K562 (cell line): ENCODE measurements around the gene DNAAF8. TPM values are rescaled to one million over a fixed set of nuclear protein-coding genes. Genes with fewer than 3 reads are reported as not detected.

ENCODE experiments used
- ARNT ChIP-seq, 2 experiments: fragments of 450-650 bp; IDR thresholded peaks; 2 replicates each; pipeline ENCODE4 v1.6.1; 2016; ENCODE audit warnings: mild to moderate bottlenecking in 1 of 2
- L3MBTL2 ChIP-seq: fragments of 450-650 bp; IDR thresholded peaks from 2 replicates; pipeline ENCODE4 v1.6.1; 2016; ENCODE audit warnings: mild to moderate bottlenecking, moderate library complexity
- STAT6 ChIP-seq: sonication (generic); formaldehyde crosslinking; IDR thresholded peaks from 2 replicates; pipeline ENCODE4 v1.8.1; 2023; ENCODE audit warnings: mild to moderate bottlenecking, missing genetic modification reagents
- TFAP4 ChIP-seq: sonication (generic); formaldehyde crosslinking; IDR thresholded peaks from 2 replicates; pipeline ENCODE4 v1.8.0; 2022; ENCODE audit warnings: missing genetic modification reagents, mild to moderate bottlenecking, moderate library complexity, borderline replicate concordance
- ZNF655 ChIP-seq: fragments of 250-450 bp; sonication (Bioruptor Pico); IDR thresholded peaks from 2 replicates; pipeline ENCODE4 v1.5.0; 2021
- polyA plus RNA-seq, 8 experiments: library from polyadenylated mRNA; depleted of rRNA in 4 of 8; stranded (reverse) in 5 of 8; unstranded in 3 of 8; fragments of >200 nt; fragmentation: Nextera tagmentation in 2 of 8; fragmentation: Illumina TruSeq in 1 of 8; extraction: Ambion mirVana in 2 of 8; extraction: Trizol in 1 of 8; gene quantifications; 2 replicates each; pipeline versions ENCODE4 v1.2.1 to v1.2.3, GENCODE V29; 2011 to 2014; ENCODE audit warnings: inconsistent platforms in 1 of 8, missing spikeins in 1 of 8
- total RNA-seq, 7 experiments: library from RNA; depleted of rRNA in 6 of 7; stranded (reverse); fragments of >200 nt in 6 of 7; fragmentation: Illumina TruSeq in 2 of 7; extraction: Trizol in 2 of 7; gene quantifications; 2 replicates each; pipeline versions ENCODE4 v1.2.1 to v1.2.3, GENCODE V29; 2011 to 2021; ENCODE audit warnings: low replicate concordance in 1 of 7
- TF ChIP-seq, protein P1 (sequence below): sonication (generic); IDR thresholded peaks from 2 replicates; pipeline ENCODE4 v1.6.1; 2016
- TF ChIP-seq, protein P2 (sequence below): fragments of 250-450 bp; sonication (Bioruptor Pico); IDR thresholded peaks from 2 replicates; pipeline ENCODE4 v1.5.0; 2021; ENCODE audit warnings: mild to moderate bottlenecking, moderate library complexity

Gene DNAAF8
- total and polyA plus RNA-seq, 9 of the 15 experiments (the other 6 are each of a cell fraction or from before 2014, with no cell fraction given) = 0.04 to 0.12 (median 0.10) TPM; not detected in 6

DNA sequence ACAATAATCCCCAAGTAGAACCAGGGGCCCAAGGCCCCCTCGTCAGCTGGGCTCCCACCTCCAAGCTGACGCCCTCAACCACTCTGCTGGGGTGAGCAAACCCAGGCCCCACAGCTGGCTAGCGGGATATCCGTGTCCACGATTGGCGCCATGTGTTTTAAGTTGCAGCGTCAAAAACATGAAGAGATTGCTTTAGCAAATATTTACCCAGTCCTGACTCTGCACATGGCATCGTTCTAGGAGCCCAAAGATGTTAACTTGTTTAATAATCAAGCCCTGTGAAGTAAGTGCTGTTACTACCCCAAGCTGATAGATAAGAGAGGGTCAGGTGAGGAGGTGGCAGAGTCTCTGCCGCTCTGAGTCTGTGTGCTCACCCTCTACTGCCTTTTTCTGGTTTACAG lies 54.2 kb downstream of the DNAAF8 start (continued):
- TF ChIP-seq ZNF655 (CRISPR knock-in tag) = no peak
- TF ChIP-seq ARNT (IDR thresholded peaks at IDR 0.05) = no peak
- TF ChIP-seq L3MBTL2 = peak; percentile 53; the same call in 1 of the 2 replicates
- TF ChIP-seq TFAP4 (CRISPR knock-in tag) = peak; percentile 24; the same call in 1 of the 2 replicates
- TF ChIP-seq, protein P1, sequence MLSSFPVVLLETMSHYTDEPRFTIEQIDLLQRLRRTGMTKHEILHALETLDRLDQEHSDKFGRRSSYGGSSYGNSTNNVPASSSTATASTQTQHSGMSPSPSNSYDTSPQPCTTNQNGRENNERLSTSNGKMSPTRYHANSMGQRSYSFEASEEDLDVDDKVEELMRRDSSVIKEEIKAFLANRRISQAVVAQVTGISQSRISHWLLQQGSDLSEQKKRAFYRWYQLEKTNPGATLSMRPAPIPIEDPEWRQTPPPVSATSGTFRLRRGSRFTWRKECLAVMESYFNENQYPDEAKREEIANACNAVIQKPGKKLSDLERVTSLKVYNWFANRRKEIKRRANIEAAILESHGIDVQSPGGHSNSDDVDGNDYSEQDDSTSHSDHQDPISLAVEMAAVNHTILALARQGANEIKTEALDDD = 0 out of 2 replicates have a peak, but pooled peaks have one; percentile 7
- TF ChIP-seq, protein P2, sequence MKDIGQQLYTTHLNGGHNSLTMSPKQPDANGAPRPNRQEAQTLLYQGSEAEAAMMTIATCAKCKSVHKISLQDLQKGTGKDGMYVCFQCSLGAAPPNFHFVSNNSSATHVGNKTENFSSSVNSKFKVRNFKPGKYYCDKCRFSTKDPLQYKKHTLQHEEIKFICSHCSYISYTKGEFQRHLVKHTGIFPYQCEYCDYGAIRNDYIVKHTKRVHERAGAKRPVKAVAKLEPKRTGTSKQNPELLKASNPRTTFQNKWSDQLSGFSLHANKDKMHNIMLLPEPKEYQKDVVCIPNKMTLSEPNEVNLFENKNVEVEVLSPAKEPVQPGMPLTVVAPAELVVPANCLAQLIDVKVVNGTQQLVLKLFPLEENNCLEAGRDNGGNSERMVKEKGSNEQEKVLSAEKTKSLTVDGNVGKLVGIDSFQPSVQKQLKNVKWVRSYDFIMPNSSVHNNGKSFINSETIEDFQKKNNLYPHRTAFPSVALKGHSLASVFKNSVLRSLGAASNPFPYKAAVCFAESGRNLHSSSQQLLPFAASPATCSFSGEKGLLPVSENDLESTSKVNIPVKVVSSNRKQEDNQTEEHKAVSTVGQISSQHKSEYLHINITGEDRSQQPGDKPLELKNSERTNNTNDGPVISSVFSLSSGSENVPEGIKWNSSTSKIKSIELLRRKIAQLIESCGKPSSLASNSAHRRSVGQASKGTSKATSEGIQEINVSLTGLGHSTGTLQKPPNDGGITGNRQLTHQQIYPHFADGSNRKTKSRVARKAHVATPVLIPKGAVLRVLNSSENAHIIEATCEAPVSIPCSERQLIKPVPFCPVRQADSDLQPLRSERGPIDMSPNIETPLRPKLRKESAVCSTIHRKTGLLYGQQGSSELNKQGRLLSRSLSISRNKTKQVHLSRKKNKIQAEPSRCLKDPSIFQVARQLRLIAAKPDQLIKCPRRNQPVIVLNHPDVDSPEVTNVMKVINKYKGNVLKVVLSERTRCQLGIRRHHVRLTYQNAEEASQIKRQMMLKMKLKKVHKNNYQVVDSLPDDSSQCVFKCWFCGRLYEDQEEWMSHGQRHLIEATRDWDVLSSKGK (CRISPR knock-in tag) = no peak
- no peak for TF ChIP-seq STAT6
